Measurements from ENCODE around the gene ANO2.
"Not testable (repeated sequence)": the region's sequence is repeated elsewhere in the genome, so short reads cannot be mapped to it uniquely, and the experiment has no call there.

GRCh38 chr12:5825761-5826160 lies 119.3 kb downstream of the ANO2 start:
- TF ChIP-seq CTCF (conservative IDR thresholded peaks at IDR 0.05; ENCODE audit: low read depth in 2 of 2); ZNF331 (CRISPR knock-in tag; IDR thresholded peaks at IDR 0.05; ENCODE audit: low read depth); POLR2AphosphoS5 (IDR thresholded peaks at IDR 0.05; ENCODE audit: low read depth); ETS1 (IDR thresholded peaks at IDR 0.05); REST (IDR thresholded peaks at IDR 0.05; ENCODE audit: unreplicated experiment); CREB1 (CRISPR knock-in tag; IDR thresholded peaks at IDR 0.05; ENCODE audit: low read depth); EZH2phosphoT487 (IDR thresholded peaks at IDR 0.05; ENCODE audit: unreplicated experiment); EZH2 (IDR thresholded peaks at IDR 0.05; ENCODE audit: low read depth, unreplicated experiment); JUNB (IDR thresholded peaks at IDR 0.05; ENCODE audit: unreplicated experiment); STAT1 (IDR thresholded peaks at IDR 0.05; ENCODE audit: unreplicated experiment); ZNF114 (CRISPR knock-in tag; IDR thresholded peaks at IDR 0.05); NANOG (IDR thresholded peaks at IDR 0.05; ENCODE audit: borderline replicate concordance); ZNF462 (CRISPR knock-in tag; IDR thresholded peaks at IDR 0.05): not testable (repeated sequence)

Measured in GM23338 (cell line).